ENCODE measurements around the gene LNX1.
A peak's percentile ranks its signal among the peaks of the same experiment; 100 is the strongest.

The LNX1 gene

GRCh38 chr4:53595204-53595603 is 3.9 kb upstream of the LNX1 start:
- no peak overlapping the region for H3K4me3 ChIP-seq (ENCODE audit: low read length)
- TF ChIP-seq CTCF (conservative IDR thresholded peaks at IDR 0.05; ENCODE audit: low read depth, low read length) = no peak
- DNase-seq (ENCODE audit: low read depth) = no peak

GRCh38 chr4:53593765-53594164 is 2.5 kb upstream of the LNX1 start:
- DNase-seq (ENCODE audit: low read depth) = no peak
- H3K4me3 ChIP-seq (ENCODE audit: low read length) = no peak overlapping the region
- no peak for TF ChIP-seq CTCF (conservative IDR thresholded peaks at IDR 0.05; ENCODE audit: low read depth, low read length)

GRCh38 chr4:53592686-53593501 is 1.6 kb upstream of the LNX1 start:
- no peak for TF ChIP-seq CTCF (conservative IDR thresholded peaks at IDR 0.05; ENCODE audit: low read depth, low read length)
- no peak for DNase-seq (ENCODE audit: low read depth)
- H3K4me3 ChIP-seq (ENCODE audit: low read length) = peak overlapping the region; percentile 22

- no peak for TF ChIP-seq CTCF (conservative IDR thresholded peaks at IDR 0.05; ENCODE audit: low read depth, low read length)
- H3K4me3 ChIP-seq (ENCODE audit: low read length) = no peak overlapping the region
- DNase-seq (ENCODE audit: low read depth) = no peak
Observed at GRCh38 chr4:53592122-53592521, 836 bp upstream of the LNX1 start.

GRCh38 chr4:53590187-53590586 is 1.1 kb downstream of the LNX1 start:
- TF ChIP-seq CTCF (conservative IDR thresholded peaks at IDR 0.05; ENCODE audit: low read depth, low read length) = no peak
- no peak for DNase-seq (ENCODE audit: low read depth)
- no peak overlapping the region for H3K4me3 ChIP-seq (ENCODE audit: low read length)

- no peak overlapping the region for H3K4me3 ChIP-seq (ENCODE audit: low read length)
- DNase-seq (ENCODE audit: low read depth) = no peak
- TF ChIP-seq CTCF (conservative IDR thresholded peaks at IDR 0.05; ENCODE audit: low read depth, low read length) = no peak
Observed at GRCh38 chr4:53589511-53589910, 1.8 kb downstream of the LNX1 start.

- no peak for TF ChIP-seq CTCF (conservative IDR thresholded peaks at IDR 0.05; ENCODE audit: low read depth, low read length)
- no peak for DNase-seq (ENCODE audit: low read depth)
- H3K4me3 ChIP-seq (ENCODE audit: low read length) = no peak overlapping the region
Observed at GRCh38 chr4:53587135-53587534, 4.2 kb downstream of the LNX1 start.
